ENCODE data around the gene LMX1B.
"Not testable (repeated sequence)": the region's sequence is repeated elsewhere in the genome, so short reads cannot be mapped to it uniquely, and the experiment has no call there.

The LMX1B gene

DNA sequence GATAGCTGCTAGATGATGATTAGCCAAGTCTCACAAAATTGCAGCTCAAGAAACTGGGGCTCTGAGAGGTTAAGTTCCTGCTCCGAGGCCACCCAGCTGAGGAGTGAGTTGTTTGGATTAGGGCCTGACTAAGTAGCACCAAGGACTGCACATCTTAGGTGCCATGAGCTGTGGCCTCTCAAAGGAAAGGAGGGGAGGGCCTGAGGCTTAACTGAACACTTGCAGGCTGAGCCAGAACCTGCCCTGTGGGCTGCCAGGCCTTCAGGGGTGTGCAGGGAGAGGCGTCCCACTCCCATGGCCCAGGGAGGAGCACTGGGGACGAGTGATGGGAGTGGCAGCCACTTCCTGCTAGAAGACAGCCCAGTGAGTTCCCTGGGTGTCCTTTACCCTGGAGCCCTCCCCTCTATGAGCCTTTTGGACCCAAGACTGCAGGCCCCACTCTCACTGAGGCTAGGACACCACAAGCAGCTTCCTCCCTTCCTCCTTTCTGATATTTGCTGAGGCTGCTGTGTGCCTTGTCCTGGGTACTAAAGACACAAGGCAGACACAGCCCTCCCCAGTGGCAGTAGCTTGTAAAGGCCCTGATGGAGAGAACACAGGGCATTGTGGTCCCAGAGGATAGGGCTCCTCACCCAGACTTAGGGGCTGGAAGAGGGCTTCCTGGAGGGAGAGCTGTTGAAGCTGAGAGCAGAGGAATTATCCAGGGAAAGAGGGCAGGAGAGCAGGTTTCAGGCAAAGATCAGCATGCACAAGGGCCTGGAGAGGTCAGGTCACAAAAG, 22.1 kb downstream of the LMX1B start:
- no peak for DNase-seq

- no peak for DNase-seq
These were observed 23.5 kb downstream of the LMX1B start for GRCh38 chr9:126636983-126637798.

DNA sequence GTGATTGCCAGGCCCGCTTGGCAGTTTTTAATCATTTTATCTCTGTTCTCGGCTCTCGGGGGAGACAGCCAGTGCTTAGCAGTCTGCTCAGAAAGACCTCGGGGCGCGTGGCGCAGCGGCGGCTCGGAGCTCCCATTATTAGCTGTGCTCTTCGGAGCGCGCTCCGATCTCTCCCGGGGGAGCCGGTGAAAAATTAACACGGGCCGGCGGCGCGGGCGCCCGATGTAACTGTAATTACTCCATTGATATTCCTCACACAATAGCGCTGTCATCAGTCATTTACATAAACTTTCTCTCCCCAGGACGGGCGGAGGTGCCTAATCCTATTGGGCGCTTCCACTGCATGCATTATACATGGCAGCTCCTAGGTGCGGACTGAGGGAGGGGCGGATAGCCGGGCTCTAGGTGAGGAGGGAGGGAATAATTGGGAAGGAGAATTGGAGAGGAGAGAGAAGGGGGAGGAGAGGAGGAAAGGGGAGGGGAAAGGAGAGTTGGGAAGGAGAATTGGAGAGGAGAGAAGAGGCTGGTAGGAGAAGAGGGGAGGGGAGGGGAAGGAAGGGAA, 24.9 kb downstream of the LMX1B start:
- no peak for DNase-seq

DNA sequence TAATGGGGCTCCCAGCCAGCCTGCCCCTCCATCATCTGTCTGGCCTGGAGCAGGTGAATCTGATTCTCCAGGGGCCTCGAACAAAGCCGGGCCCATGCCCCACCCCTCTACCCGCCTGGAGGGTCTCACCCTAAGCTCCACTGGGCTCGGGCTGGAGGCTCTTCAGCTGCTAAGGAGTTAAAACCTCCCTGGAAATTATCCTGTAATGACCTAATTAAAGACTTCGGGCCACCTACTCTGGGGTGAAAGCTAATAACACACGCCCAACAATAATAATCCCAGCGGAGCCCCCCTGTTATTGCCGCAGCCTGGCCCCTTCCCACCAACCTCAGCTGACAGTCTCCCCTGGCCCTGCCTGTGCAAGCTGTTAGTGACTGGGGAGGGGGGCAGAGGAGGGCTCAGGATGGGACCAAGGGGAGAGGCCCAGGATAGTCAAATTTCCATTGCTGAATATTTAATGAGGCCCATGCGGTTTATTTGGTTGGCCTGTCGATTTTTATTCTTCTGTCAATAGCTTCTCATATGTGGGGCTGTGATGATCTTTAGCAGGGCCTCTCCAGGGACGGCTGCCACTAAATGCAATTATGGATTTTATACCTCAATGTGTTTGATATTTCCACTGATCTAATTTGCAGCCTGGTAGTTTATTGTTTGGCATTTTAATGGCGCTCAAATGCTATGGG, 25.7 kb downstream of the LMX1B start:
- no peak for DNase-seq

DNA sequence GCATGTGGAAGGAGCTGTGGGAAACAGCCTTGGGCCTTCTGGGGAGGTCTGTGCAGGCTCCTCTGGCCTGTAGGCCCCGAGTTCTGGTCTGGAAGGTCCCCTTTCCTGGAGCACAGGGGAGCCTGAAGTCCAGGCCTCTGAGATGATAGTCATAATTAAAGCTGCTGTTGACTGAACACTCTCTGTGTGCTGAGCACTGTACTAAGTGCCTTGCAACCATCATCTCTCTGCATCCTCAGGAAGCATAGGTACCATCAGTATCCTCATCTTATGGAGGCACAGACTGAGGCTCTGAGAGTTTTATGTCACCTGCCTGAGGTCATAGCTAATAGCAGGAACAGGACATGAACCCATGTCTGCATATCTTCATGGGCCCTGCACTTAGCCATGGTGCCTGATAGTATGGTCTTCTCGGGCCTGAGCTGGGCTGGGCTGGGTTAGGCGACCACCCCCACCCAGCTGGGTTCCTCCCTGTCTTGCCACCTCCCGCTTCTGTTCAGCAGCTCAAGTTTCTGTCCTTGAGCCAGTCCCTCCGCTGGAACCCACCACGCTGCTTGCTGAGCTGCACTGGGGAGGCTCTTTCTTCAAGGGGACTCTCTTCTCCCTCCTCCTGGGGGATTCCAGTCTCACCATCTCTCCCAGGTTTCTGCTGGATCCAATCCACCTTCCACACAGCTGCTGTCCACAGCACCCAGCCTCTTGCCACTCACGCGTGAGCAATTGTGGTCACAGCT, 27.6 kb downstream of the LMX1B start:
- DNase-seq = no peak

- DNase-seq = no peak
These were observed 28.4 kb downstream of the LMX1B start for GRCh38 chr9:126642010-126642744.

- DNase-seq = no peak
These were observed 29.1 kb downstream of the LMX1B start for GRCh38 chr9:126642839-126643238.

DNA sequence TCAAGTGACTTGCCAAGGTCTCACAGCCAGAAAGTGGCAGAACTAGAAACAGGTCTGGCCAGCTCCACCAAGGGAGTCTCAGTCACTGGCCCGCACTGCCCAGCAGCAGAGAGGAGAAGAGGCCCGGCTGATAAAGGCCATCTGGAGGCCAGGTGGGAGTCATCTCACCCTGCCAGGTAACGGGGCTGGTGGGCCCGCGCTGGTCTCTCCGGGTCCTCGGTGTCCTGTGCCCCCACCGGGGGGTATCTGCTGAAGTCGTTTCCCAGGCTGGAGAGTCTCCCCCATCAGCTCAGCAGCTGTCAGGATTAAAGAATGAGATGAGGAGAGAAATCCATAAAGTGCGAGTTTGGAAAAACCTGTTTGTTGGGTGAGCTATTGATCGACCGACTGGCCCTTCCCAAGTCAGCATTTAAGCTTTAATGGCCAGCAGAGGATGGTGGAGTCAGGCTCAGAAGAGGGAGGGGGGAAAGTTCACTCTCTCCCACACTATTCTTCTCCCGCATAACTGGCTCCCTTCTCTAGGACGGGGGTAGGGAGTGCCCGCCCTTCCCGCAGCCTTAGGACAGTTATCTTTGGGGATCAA, 30.3 kb downstream of the LMX1B start:
- DNase-seq = no peak

- DNase-seq = no peak
These were observed 32.4 kb downstream of the LMX1B start for GRCh38 chr9:126646162-126646561.

DNA sequence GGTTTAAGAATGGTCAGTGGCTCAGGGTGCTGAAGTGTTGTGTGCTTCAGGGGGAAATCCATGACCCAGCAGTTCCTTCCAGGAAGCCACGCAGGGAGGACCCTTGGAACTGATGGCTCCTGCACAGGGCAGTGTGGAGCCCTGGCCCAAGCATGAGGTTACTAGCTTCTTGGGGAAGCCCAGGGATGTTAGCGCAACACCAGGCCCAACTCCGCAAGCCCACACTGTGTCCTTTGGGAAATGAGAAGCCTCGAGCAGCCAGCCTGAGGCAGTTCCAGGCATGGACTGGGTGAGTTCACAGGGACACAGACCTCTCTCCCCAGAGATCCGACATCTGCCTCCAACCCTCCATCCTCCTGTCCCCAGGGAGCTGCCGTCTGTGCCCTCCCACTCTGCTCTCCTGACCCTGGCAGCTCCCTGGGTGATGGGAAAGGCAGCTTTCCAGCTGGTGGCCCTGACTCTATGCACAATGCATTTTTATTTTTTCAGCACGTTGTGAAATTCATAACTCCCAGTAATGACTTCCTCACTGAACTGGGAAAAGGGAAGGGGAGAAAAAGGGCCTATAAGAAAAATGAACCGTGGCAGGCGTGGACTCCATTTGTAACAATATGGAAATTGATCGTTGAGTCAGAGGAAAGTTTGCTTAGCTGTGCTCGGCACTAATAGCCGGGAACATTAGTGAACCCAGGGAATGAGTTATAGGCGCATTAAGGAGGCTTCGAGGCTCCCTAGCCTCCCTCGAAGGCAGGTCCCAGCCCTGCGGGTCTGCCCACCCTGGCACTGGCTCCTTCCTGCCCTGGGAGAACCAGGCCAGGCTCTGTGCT, 34.1 kb downstream of the LMX1B start:
- no peak for DNase-seq

DNA sequence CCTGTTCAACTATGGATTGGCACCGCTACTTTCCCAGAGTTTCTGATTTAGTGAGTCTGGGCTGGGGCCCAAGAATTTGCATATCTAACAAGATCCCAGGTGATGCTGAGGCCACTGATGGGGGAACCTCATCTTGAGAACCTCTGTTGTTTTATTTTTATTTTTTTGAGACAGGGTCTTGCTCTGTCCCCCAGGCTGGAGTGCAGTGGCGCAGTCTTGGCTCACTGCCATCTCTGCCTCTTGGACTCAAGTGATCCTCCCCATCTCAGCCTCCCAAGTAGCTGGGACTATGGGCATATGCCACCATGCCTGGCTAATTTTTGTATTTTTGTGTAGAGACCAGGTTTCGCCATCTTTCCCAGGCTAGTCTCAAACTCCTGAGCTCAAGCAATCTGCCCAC, 35.7 kb downstream of the LMX1B start:
- no peak for DNase-seq

- no peak for DNase-seq
These were observed 36.9 kb downstream of the LMX1B start for GRCh38 chr9:126650404-126651341.

GRCh38 chr9:126652140-126652582, 38.4 kb downstream of the LMX1B start:
- no peak for DNase-seq

- no peak for DNase-seq
These were observed 40.4 kb downstream of the LMX1B start for GRCh38 chr9:126654124-126654523.

DNA sequence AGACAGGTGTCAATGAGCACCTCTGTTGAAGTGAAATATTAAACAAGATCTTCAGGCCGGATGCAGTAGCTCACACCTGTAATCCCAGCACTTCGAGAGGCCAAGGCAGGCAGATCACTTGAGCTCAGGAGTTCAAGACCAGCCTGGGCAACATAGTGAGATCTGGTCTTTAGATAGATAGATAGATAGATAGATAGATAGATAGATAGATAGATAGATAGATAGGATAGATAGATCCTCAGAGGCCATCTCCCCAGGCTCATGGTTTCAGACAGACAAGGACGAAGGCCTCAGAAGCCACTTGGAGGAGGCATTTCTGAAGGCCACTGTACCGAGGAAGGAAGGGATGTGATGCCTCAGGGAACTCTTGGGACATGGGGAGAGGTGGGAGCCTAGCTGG, 42.5 kb downstream of the LMX1B start:
- not testable (repeated sequence) for DNase-seq

GRCh38 chr9:126658201-126658825, 44.6 kb downstream of the LMX1B start:
- DNase-seq = no peak

DNA sequence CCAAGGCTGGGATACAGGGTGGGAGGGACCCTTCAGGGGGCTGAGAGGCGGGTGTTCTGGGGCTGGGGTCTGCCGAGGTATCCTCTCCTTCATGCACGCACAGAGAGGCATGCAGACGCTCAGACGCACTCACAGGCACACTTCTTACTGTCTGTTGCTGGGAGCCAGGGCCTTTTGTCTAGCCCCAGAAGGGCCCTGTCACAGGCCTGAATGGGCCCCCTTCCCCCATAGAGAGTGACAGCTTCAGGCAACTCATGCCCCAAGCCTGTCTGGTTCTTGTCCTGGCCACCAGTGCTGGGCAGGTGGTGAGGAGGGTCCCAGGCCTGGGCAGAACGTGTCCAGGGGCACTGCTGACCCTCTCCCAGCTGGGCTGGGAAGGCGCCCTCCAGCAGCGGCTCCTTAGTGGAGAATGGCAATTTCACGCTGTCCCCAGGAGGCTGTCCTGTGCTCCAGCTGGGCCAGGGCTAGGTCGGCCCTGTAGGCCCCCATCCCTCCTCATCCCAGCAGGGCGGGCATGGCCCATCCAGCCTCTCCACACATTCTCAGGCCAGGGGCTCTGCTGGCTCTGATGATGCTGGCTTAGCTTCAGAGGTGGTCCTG, 45.3 kb downstream of the LMX1B start:
- no peak for DNase-seq

GRCh38 chr9:126661122-126661520, 47.4 kb downstream of the LMX1B start:
- DNase-seq = no peak
